HFFc6 (cell line): Measurements from ENCODE around the gene C3orf33. TPM values are rescaled to one million over a fixed set of nuclear protein-coding genes. Genes with fewer than 3 reads are reported as not detected.

Source experiments
- DNase-seq: peaks from one replicate; pipeline ENCODE4 v3.0.0-alpha.2; 2018
- H3K27ac Mint-ChIP-seq: 2 replicates; pipeline ENCODE4 v1.8.0; 2020; ENCODE audit warnings: mild to moderate bottlenecking, mixed read lengths
- H3K27me3 Mint-ChIP-seq: 2 replicates; pipeline ENCODE4 v1.8.0; 2021; ENCODE audit warnings: mild to moderate bottlenecking, moderate library complexity, mixed read lengths; ENCODE audit not compliant: insufficient read depth
- H3K36me3 Mint-ChIP-seq: 2 replicates; pipeline ENCODE4 v1.8.0; 2021; ENCODE audit warnings: low read depth, mixed read lengths
- H3K4me1 Mint-ChIP-seq: 2 replicates; pipeline ENCODE4 v1.8.0; 2020; ENCODE audit warnings: low read depth, mixed read lengths
- H3K4me3 Mint-ChIP-seq: 2 replicates; pipeline ENCODE4 v1.8.0; 2020; ENCODE audit warnings: mild to moderate bottlenecking, moderate library complexity, mixed read lengths
- H3K9me3 Mint-ChIP-seq: 2 replicates; pipeline ENCODE4 v1.8.0; 2020; ENCODE audit warnings: mild to moderate bottlenecking, mixed read lengths
- total RNA-seq, 6 experiments: library from RNA; stranded (reverse); fragmentation: NEBNext Ultra II Directional; extraction: Animal tissue kit (Norgen Biotek cat#: 25700); gene quantifications; 2 replicates in 1 of 6; 3 replicates in 5 of 6; pipeline ENCODE4 v1.2.3, GENCODE V29; 2021
- TF ChIP-seq, protein P1 (sequence below): fragments of 200-600 bp; sonication (generic); IDR thresholded peaks from 2 replicates; pipeline ENCODE4 v1.5.0; 2021; ENCODE audit warnings: antibody characterized with exemption, mild to moderate bottlenecking

C3orf33 gene
- total RNA-seq, 6 experiments from 2014 or later = 3.3 to 4.5 (median 3.6) TPM

DNA sequence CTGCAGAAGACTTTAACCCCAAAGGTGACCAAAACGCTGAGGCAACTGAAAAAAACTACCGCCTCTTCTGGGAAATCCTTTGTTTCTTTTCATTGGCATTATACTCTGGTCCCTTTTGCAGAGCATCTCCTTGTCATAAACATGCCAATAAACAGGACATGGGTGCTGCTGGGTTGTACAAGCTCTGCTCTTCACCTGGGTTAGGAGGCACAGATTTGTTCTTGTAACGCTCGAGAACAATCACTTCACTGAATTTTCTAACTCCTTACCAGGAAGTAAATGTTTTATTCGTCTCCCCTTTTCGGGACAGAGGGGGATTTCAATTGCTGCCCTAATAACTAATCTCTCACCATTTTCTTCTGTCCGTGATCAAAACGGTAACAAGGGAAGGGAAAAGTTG lies 62.5 kb downstream of the C3orf33 start:
- no peaks in the 10 kb centered on the region for H3K9me3 Mint-ChIP-seq
- peaks cover 30% of the 10 kb centered on the region for H3K27me3 Mint-ChIP-seq
- H3K4me1 Mint-ChIP-seq = peaks cover 19% of the 10 kb centered on the region
- H3K36me3 Mint-ChIP-seq = no peaks in the 10 kb centered on the region
- peak overlapping the region; percentile 92 for H3K4me3 Mint-ChIP-seq
- no peak overlapping the region for H3K27ac Mint-ChIP-seq
- DNase-seq = no peak
- TF ChIP-seq, protein P1, sequence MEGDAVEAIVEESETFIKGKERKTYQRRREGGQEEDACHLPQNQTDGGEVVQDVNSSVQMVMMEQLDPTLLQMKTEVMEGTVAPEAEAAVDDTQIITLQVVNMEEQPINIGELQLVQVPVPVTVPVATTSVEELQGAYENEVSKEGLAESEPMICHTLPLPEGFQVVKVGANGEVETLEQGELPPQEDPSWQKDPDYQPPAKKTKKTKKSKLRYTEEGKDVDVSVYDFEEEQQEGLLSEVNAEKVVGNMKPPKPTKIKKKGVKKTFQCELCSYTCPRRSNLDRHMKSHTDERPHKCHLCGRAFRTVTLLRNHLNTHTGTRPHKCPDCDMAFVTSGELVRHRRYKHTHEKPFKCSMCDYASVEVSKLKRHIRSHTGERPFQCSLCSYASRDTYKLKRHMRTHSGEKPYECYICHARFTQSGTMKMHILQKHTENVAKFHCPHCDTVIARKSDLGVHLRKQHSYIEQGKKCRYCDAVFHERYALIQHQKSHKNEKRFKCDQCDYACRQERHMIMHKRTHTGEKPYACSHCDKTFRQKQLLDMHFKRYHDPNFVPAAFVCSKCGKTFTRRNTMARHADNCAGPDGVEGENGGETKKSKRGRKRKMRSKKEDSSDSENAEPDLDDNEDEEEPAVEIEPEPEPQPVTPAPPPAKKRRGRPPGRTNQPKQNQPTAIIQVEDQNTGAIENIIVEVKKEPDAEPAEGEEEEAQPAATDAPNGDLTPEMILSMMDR = no peak

DNA sequence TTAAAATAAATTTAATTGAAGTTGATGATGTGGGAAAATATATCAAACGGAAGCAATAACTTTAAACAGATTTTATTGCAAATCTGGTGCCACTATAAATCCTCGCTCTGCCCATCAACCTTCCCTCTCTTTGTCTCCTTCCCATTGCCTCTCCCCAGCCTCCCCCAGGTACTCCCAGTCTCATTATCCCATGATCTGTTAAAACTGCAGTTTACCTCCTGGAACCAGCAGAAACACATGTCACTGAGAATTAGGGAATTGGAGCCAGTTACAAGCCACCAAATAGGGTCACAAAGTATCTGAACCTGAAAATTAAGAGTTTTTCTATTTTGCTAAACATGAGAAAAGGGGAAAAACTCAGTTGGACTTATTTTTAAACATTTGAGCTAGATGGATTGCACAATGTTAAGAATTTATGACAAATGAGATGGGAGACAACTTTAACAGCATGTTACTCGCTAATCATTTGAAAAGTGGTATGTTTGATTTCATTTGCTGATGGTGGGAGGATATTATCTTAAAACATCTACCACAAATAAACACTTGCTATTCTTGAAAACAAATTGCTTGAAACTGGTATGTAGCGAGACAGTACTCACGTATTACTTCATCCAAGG lies 63.6 kb downstream of the C3orf33 start:
- no peak for DNase-seq
- H3K9me3 Mint-ChIP-seq = no peaks in the 10 kb centered on the region
- H3K36me3 Mint-ChIP-seq = no peaks in the 10 kb centered on the region
- peaks cover 17% of the 10 kb centered on the region for H3K4me1 Mint-ChIP-seq
- H3K27ac Mint-ChIP-seq = no peak overlapping the region
- H3K27me3 Mint-ChIP-seq = peaks cover 30% of the 10 kb centered on the region
- TF ChIP-seq, protein P1 = no peak
- H3K4me3 Mint-ChIP-seq = no peak overlapping the region

DNA sequence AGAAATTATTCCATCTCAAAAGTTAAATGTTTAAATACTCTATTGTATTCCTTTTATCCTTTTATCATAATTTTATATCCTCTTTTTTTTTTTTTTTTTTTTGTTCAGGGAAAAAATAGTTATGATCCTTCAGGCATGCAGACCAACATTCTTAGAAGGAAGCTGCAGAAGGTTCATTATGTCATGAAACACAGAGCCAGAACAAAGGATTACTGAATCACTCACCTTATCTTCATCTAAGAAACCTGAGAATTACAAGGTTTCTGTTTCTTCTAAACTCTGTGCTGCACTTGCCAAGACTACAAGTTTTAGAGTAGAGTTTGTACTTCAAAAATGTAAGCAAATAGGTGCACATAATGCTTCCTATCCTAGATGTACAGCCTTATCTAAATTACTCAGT lies 64.5 kb downstream of the C3orf33 start:
- Mint-ChIP-seq H3K27ac (no peak overlapping the region), H3K36me3 (no peaks in the 10 kb centered on the region), H3K9me3 (no peaks in the 10 kb centered on the region), H3K4me3 (no peak overlapping the region), H3K4me1 (peaks cover 17% of the 10 kb centered on the region), H3K27me3 (peaks cover 29% of the 10 kb centered on the region)
- TF ChIP-seq, protein P1 = no peak
- DNase-seq = no peak

DNA sequence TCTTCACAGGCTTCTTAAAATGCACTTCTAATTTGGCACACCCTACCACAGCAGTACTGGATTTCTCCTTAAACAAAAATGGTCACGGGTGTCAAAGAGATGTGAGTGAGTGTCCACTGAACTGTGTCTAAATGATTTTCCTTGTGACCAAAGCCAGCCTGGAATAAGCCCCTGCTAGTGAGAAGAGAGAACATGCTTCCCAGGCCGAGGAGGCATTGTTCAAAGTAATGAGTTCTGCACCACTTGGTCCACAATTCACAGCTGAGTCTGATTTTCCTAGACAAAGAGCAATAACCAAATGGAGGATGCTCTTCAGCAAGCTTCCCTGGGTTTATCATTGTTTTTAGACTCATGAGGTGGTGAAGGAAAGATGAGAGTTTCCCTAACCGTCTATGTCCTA lies 65.0 kb downstream of the C3orf33 start:
- Mint-ChIP-seq H3K4me1 (peaks cover 17% of the 10 kb centered on the region), H3K27me3 (peaks cover 25% of the 10 kb centered on the region), H3K4me3 (no peak overlapping the region), H3K9me3 (no peaks in the 10 kb centered on the region), H3K36me3 (no peaks in the 10 kb centered on the region), H3K27ac (no peak overlapping the region)
- TF ChIP-seq, protein P1 = no peak
- DNase-seq = no peak

DNA sequence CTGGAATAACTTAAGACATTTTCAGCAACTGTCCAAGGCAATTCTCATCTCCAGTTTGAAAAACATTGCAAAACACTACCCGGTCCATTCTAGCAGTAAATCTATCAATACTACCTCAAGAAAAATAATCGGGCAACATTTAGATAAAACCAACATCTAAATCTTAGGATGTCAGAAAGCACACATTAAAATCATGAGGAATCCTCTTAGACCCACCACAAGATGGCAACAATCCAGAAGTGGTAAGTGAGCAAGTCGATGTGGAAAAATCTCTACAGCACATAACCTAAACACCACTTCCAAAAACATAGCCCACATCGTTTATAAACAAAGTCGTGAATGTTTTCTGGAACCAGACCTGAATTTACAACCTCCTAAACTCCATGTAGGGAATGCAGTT lies 66.9 kb downstream of the C3orf33 start:
- no peak overlapping the region for H3K27ac Mint-ChIP-seq
- no peaks in the 10 kb centered on the region for H3K36me3 Mint-ChIP-seq
- H3K4me1 Mint-ChIP-seq = peaks cover 7% of the 10 kb centered on the region
- no peak for DNase-seq
- TF ChIP-seq, protein P1 = no peak
- H3K4me3 Mint-ChIP-seq = peak overlapping the region; percentile 54; the same call in 1 of the 2 replicates
- H3K27me3 Mint-ChIP-seq = peaks cover 12% of the 10 kb centered on the region
- no peaks in the 10 kb centered on the region for H3K9me3 Mint-ChIP-seq
